ENCODE data around the gene NCOR1. TPM values are rescaled to one million over a fixed set of nuclear protein-coding genes. Genes with fewer than 3 reads are reported as not detected.

NCOR1 gene
- total and polyA plus RNA-seq, 9 of the 15 experiments (the other 6 are each of a cell fraction or from before 2014, with no cell fraction given), result 20.2 to 66.5 (median 50.9) TPM

DNA sequence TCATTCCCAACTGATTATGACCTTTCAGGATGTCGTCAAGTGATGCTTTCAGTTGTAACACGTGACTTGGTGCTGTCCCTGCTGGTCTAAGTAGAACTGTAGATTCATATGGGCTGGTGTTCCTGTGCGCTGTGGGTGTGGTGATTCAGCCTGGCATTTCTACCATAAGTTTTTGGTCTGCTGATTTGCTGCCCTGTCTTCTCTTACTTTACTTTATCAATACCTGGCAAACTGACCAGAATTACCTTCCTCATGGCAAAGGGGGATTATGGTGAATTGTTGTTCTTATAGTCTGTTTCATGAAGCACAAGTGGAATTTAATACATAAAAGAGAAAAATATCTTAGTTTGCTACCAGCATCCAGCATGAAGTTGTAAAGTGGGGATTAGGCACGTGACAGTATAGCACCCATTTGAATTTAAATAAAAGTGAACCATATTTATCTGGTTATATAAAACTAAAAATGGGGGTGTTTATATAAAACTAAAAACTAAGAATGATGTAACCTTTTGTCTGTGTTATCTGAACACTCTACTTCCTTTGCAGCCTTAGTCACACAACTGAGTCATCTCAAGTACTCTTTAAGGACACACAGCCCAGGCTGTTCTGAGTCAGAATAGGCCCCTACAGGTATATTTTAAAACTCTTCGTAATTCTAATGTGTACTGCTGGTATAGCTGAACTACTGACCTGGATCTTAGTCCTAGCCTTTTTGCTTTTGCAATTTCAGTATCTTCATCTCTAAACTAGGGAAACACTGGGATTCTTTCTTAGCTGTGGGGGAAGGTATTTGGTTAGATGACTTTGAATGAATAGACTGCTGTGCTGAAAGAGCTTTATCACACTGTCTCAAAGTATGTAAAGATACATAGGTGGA, 187.4 kb downstream of the NCOR1 start:
- H3K4me3 ChIP-seq, result no peak overlapping the region
- in situ Hi-C loops (cut with MboI), result no loop called here
- H3K4me1 ChIP-seq (replicated peaks in 1 of 2; ENCODE audit: control insufficient read depth in 2 of 2, insufficient read depth in 2 of 2, low read length in 2 of 2), result peaks cover 0 to 14% of the 10 kb centered on the region in 2 experiments; a peak in 2 of 5 replicates
- no peaks in the 10 kb centered on the region for H4K20me1 ChIP-seq (replicated peaks; ENCODE audit: control insufficient read depth, insufficient read depth, low read length)
- BruUV-seq (replicated peaks), result TSS peak; percentile 36
- peak overlapping the region in 1 of 2 experiments; percentile 46; a peak in 2 of 4 replicates for H3K9ac ChIP-seq (ENCODE audit: insufficient read depth in 1 of 2, low read depth in 2 of 2, low read length in 2 of 2)
- intact Hi-C loops (cut with micrococcal nuclease), result no loop called here
- peak; percentile 84 for FAIRE-seq
- H3K27me3 ChIP-seq (ENCODE audit: control insufficient read depth in 2 of 2, insufficient read depth in 2 of 2, low read length in 2 of 2), result no peaks in the 10 kb centered on the region
- H3K79me2 ChIP-seq (ENCODE audit: control insufficient read depth, insufficient read depth, low read length), result peaks cover 2% of the 10 kb centered on the region; the same call in 1 of the 3 replicates
- 54% methylated on average over 5 of the region's 5 CpGs for WGBS (ENCODE audit: insufficient coverage, low coverage, missing lambda C conversion rate)
- H3K9me1 ChIP-seq (ENCODE audit: control insufficient read depth, insufficient read depth, low read length), result no peaks in the 10 kb centered on the region
- ChIA-PET POLR2A (interaction anchor here (0.7 to 1.1 kb wide), 3 partner anchors 20 to 78 kb away, joined by 3 read pairs; no protein-coding TSS in a partner anchor), CTCF (ENCODE audit: low intra/inter-chr PET ratio) (no interaction called here)
- no peaks in the 10 kb centered on the region for H3K9me3 ChIP-seq (replicated peaks; ENCODE audit: control insufficient read depth, insufficient read depth, low read depth, low read length)
- DNase-seq (ENCODE audit: extremely low read depth in 1 of 4, low spot score in 3 of 4), result peak; percentile 37 to 67 (median 53)
- ATAC-seq, result peak; percentile 97
- H3K36me3 ChIP-seq (ENCODE audit: control insufficient read depth, insufficient read depth, low read length), result peaks cover 89% of the 10 kb centered on the region
- peak overlapping the region; percentile 9; the same call in 1 of the 2 replicates for H3K4me2 ChIP-seq (ENCODE audit: insufficient read depth, low read length)
- peak overlapping the region; percentile 95 for H3K27ac ChIP-seq (ENCODE audit: extremely low read depth, low read depth, low read length)
- H2AFZ ChIP-seq (ENCODE audit: low read depth, low read length), result no peak overlapping the region
- no peak for TF ChIP-seq NR2C2 (CRISPR knock-in tag; IDR thresholded peaks at IDR 0.05)
- TF ChIP-seq NR2C2 (tag; IDR thresholded peaks at IDR 0.05), result peak; percentile 32; the same call in 1 of the 2 replicates
- peak; percentile 87 for TF ChIP-seq ATF7 (IDR thresholded peaks at IDR 0.05)
- TF ChIP-seq CREM (IDR thresholded peaks at IDR 0.05; ENCODE audit: low read depth), result peak; percentile 36; the same call in 1 of the 2 replicates
- peak; percentile 42; the same call in 1 of the 2 replicates for TF ChIP-seq EP400 (IDR thresholded peaks at IDR 0.05)
- TF ChIP-seq NFE2 (IDR thresholded peaks at IDR 0.05; ENCODE audit: low read depth), result peak; percentile 54
- no peak for TF ChIP-seq PHB (CRISPR knock-in tag; IDR thresholded peaks at IDR 0.05)
- TF ChIP-seq, protein P1, sequence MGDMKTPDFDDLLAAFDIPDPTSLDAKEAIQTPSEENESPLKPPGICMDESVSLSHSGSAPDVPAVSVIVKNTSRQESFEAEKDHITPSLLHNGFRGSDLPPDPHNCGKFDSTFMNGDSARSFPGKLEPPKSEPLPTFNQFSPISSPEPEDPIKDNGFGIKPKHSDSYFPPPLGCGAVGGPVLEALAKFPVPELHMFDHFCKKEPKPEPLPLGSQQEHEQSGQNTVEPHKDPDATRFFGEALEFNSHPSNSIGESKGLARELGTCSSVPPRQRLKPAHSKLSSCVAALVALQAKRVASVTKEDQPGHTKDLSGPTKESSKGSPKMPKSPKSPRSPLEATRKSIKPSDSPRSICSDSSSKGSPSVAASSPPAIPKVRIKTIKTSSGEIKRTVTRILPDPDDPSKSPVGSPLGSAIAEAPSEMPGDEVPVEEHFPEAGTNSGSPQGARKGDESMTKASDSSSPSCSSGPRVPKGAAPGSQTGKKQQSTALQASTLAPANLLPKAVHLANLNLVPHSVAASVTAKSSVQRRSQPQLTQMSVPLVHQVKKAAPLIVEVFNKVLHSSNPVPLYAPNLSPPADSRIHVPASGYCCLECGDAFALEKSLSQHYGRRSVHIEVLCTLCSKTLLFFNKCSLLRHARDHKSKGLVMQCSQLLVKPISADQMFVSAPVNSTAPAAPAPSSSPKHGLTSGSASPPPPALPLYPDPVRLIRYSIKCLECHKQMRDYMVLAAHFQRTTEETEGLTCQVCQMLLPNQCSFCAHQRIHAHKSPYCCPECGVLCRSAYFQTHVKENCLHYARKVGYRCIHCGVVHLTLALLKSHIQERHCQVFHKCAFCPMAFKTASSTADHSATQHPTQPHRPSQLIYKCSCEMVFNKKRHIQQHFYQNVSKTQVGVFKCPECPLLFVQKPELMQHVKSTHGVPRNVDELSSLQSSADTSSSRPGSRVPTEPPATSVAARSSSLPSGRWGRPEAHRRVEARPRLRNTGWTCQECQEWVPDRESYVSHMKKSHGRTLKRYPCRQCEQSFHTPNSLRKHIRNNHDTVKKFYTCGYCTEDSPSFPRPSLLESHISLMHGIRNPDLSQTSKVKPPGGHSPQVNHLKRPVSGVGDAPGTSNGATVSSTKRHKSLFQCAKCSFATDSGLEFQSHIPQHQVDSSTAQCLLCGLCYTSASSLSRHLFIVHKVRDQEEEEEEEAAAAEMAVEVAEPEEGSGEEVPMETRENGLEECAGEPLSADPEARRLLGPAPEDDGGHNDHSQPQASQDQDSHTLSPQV (IDR thresholded peaks at IDR 0.05), result peak; percentile 79
- no peak for TF ChIP-seq NRF1 (conservative IDR thresholded peaks at IDR 0.05 in 1 of 2, IDR thresholded peaks at IDR 0.05 in 1 of 2)
- 0 out of 2 replicates have a peak, but pooled peaks have one; percentile 24 for TF ChIP-seq MEF2D (tag; conservative IDR thresholded peaks at IDR 0.05; ENCODE audit: low read depth)
- 0 out of 2 replicates have a peak, but pooled peaks have one; percentile 44 for TF ChIP-seq ETV5 (CRISPR knock-in tag; IDR thresholded peaks at IDR 0.05; ENCODE audit: low read depth)
- no peak for TF ChIP-seq HMGXB4 (CRISPR knock-in tag; IDR thresholded peaks at IDR 0.05)
- TF ChIP-seq NFRKB (IDR thresholded peaks at IDR 0.05; ENCODE audit: low read depth), result peak; percentile 64
- peak; percentile 39; the same call in 1 of the 2 replicates for TF ChIP-seq HMBOX1 (IDR thresholded peaks at IDR 0.05)
- peak; percentile 90 for TF ChIP-seq SMARCA4 (IDR thresholded peaks at IDR 0.05)
